Activated T-cell treated with anti-CD3 and anti-CD28 coated beads, Interleukin-2, amount 50 U/mL, for 48 hours (primary cell): ENCODE data around the gene ATXN7.

Experiments
- DNase-seq, 2 experiments: peaks; one replicate each; pipeline ENCODE4 v3.0.0-alpha.2; 2020

ATXN7 gene

GRCh38 chr3:63863150-63864007 lies at the start of gene ATXN7, which contains the start of gene THOC7:
Gene ATXN7, plus strand, starts transcription at chr3:63863867. Its CDS starts 48,732 bp downstream, at chr3:63912599.
Gene THOC7, minus strand, starts transcription at chr3:63863805. Its CDS starts 15 bp downstream, at chr3:63863790.
- peak; percentile 71 to 81 for DNase-seq

- DNase-seq: no peak
Observed at GRCh38 chr3:63814237-63814636, 49.4 kb upstream of the ATXN7 start.

GRCh38 chr3:63817225-63817624 lies 46.4 kb upstream of the ATXN7 start:
- DNase-seq: no peak

GRCh38 chr3:63818282-63819150 lies 45.2 kb upstream of the ATXN7 start:
- DNase-seq: peak; percentile 66 to 69

- DNase-seq: no peak
Observed at GRCh38 chr3:63819151-63819398, 44.6 kb upstream of the ATXN7 start, which contains the start of gene C3orf49. Gene C3orf49, plus strand, starts transcription at chr3:63819299. Its CDS starts 173 bp downstream, at chr3:63819472.

GRCh38 chr3:63824309-63824708 lies 39.4 kb upstream of the ATXN7 start:
- DNase-seq: no peak

- no peak for DNase-seq
Observed at GRCh38 chr3:63830526-63830925, 33.1 kb upstream of the ATXN7 start.

GRCh38 chr3:63832395-63832794 lies 31.3 kb upstream of the ATXN7 start:
- DNase-seq: no peak

GRCh38 chr3:63841704-63842103 lies 22.0 kb upstream of the ATXN7 start:
- no peak for DNase-seq

- DNase-seq: no peak
Observed at GRCh38 chr3:63842127-63842526, 21.5 kb upstream of the ATXN7 start.

- DNase-seq: no peak
Observed at GRCh38 chr3:63845215-63845614, 18.5 kb upstream of the ATXN7 start.

GRCh38 chr3:63847718-63848450 lies 15.8 kb upstream of the ATXN7 start:
- no peak for DNase-seq

GRCh38 chr3:63849175-63849574 lies 14.5 kb upstream of the ATXN7 start:
- DNase-seq: no peak

GRCh38 chr3:63851287-63851686 lies 12.4 kb upstream of the ATXN7 start:
- no peak for DNase-seq

- no peak for DNase-seq
Observed at GRCh38 chr3:63853106-63853505, 10.6 kb upstream of the ATXN7 start.

- no peak for DNase-seq
Observed at GRCh38 chr3:63855333-63855940, 8.2 kb upstream of the ATXN7 start.

- DNase-seq: no peak
Observed at GRCh38 chr3:63857311-63857710, 6.4 kb upstream of the ATXN7 start.

GRCh38 chr3:63860776-63861175 lies 2.9 kb upstream of the ATXN7 start:
- DNase-seq: no peak

GRCh38 chr3:63861306-63861705 lies 2.4 kb upstream of the ATXN7 start:
- DNase-seq: no peak

GRCh38 chr3:63862804-63863149 lies 890 bp upstream of the ATXN7 start:
- DNase-seq: peak in 1 of 2 experiments; percentile 27

- peak; percentile 65 to 68 for DNase-seq
Observed at GRCh38 chr3:63864008-63864964, 619 bp downstream of the ATXN7 start.

- no peak for DNase-seq
Observed at GRCh38 chr3:63864965-63865327, 1.3 kb downstream of the ATXN7 start.
